PFSK-1 (cell line): ENCODE results near the gene MKLN1.

Source experiments
- POLR2AphosphoS5 ChIP-seq: IDR thresholded peaks from 2 replicates; pipeline ENCODE4 v1.6.1; 2012; ENCODE audit warnings: low read depth, mild to moderate bottlenecking, control low read depth, low read length, moderate library complexity
- REST ChIP-seq, 2 experiments: IDR thresholded peaks; 2 replicates each; pipeline versions ENCODE4 v1.6.1 to v1.8.0; 2011 to 2012; ENCODE audit warnings: low read depth in 2 of 2, low read length in 2 of 2, control low read depth in 1 of 2, inconsistent platforms in 1 of 2, mild to moderate bottlenecking in 1 of 2, moderate library complexity in 1 of 2; ENCODE audit not compliant: insufficient read depth in 1 of 2

GRCh38 chr7:131322061-131322460 is 5.6 kb upstream of the MKLN1 start:
- TF ChIP-seq REST (IDR thresholded peaks at IDR 0.05; ENCODE audit: insufficient read depth in 1 of 2, low read depth in 2 of 2, low read length in 2 of 2): no peak
- TF ChIP-seq POLR2AphosphoS5: no peak
